HG03095 (cell line): ENCODE measurements around the gene SMARCC2.
A peak's percentile ranks its signal among the peaks of the same experiment; 100 is the strongest.
"Not testable (repeated sequence)": the region's sequence is repeated elsewhere in the genome, so short reads cannot be mapped to it uniquely, and the experiment has no call there.

Source experiments
- ATAC-seq: cut with Tn5 transposase; IDR thresholded peaks from one replicate; pipeline ENCODE4 v1.9.1; 2021; ENCODE audit warnings: moderate library complexity; ENCODE audit not compliant: unreplicated experiment

Gene SMARCC2

DNA sequence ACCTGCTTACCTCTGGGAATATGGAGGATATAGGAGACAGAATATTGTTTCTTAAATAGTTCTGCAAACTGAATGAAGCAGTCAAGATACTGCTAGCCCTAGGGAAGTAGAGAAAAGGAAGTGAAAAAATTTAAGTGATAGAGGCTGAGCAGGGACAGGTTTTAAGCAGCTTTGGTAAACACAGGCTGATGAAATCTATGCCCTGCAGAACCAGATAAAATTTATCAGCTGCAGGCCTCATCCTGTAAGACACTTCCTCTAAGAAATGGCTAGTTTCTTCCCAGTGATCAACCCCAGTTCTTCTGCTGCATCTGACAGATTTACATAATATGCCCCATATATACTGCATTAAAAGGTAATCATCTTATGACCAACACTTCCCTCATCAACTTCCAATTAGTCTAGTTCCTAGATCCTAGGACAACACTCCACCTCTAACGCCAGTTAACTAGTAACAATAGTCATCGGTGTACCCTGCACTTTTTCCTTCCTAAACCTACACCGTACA lies 62.5 kb downstream of the SMARCC2 start:
- ATAC-seq, result no peak

DNA sequence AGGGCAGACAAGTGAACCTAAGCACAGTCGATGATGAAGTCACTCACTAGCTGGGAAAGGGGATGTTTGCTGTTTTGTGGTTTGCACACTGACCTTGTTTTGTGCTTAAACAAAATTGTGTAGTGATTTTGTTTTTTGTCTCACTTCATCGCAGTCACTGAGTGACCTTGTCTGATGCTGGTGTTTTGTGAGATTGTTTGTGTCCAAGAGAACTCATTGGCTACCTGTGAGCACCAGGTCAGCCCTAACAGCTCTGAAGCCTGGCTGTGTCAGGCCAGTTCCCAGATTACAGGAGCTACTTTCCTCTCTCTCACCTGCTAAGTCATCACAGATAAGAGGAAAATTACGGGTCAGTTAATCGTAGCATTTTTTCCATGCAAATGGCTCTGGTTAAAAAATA lies 65.2 kb downstream of the SMARCC2 start:
- no peak for ATAC-seq

DNA sequence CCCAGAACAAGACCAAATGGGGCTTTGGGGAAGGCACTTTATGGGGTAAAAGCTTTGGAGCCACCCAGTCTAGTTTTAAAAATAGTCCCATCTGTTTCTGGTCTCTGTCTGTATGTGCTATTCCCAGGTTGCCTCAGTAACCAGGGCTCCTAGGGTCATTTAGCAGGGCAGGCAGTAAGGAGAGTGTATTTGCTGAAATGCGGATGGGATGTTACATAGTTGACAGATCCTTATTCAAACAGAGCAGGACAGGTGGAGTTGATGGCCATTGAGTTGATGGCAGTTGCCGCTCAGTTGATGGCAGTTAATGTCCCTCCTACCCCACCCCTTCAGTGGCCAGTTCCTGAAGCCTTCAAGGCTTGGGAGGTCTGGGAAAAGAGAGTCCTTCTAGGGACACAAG lies 66.6 kb downstream of the SMARCC2 start:
- no peak for ATAC-seq

DNA sequence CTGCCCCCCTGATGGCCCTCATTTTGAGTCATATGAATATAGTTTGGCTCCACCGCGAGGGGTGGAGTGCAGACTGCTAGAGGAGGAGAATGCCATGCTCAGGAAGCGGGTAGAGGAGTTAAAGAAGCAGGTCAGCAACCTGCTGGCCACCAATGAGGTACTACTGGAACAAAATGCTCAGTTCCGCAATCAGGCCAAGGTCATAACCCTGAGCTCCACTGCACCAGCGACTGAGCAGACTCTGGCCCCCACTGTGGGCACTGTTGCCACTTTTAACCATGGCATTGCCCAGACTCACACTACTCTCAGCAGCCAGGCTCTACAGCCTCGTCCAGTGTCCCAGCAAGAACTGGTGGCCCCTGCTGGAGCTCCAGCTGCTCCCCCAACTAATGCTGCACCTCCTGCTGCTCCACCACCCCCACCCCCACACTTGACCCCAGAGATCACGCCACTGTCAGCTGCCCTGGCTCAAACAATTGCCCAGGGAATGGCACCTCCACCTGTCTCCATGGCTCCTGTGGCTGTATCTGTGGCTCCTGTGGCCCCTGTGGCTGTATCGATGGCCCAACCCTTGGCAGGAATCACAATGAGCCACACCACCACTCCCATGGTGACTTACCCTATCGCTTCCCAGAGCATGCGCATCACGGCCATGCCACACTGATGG lies 67.9 kb downstream of the SMARCC2 start:
- ATAC-seq, result no peak

DNA sequence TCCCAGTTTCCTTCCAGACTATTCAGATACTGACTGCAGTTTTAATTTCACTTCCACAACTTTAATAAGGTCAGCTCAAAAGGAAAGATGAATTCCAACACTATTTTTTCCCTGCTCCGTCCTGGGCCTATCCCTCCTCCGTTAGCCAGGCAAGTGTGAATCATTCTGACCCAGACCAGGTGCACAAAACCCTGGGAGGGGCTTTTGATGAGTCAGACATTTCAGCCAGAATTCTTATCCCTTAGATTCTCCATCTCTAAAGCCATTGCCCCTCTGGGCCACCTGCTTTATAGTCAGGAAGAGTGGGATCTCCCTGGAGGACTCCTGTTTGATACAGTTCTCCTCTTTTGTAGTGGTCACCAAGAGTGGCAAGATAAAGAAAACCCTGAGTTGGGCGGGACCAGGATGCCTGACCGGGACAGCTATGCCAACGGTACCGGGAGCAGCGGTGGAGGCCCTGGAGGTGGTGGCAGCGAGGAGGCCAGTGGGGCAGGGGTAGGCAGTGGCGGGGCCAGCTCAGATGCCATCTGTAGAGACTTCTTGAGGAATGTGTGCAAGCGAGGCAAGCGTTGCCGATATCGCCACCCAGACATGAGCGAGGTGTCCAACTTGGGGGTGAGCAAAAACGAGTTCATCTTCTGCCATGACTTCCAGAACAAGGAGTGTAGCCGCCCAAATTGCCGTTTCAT lies 69.0 kb downstream of the SMARCC2 start:
- no peak for ATAC-seq

DNA sequence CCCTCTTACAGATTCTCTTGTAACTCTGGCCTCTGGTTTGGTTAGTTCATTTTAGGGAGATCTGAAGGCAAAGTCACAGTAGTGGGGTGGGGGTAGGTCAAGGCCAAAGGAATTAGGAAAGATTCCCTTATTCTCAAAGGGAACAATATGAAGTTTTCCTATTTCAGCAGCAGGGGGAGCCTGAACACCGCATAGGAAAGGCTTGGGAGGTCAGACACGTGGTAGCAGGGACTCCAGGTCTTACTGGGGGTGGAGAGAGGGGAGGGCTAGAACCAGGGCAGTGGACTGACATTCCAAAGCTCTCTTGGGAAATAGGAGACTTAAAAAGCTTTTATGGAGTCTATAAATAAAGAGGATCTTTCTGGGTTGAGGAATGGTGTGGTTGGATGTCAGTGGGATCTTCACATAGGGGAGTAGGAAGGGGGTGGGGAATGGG lies 69.9 kb downstream of the SMARCC2 start:
- no peak for ATAC-seq

DNA sequence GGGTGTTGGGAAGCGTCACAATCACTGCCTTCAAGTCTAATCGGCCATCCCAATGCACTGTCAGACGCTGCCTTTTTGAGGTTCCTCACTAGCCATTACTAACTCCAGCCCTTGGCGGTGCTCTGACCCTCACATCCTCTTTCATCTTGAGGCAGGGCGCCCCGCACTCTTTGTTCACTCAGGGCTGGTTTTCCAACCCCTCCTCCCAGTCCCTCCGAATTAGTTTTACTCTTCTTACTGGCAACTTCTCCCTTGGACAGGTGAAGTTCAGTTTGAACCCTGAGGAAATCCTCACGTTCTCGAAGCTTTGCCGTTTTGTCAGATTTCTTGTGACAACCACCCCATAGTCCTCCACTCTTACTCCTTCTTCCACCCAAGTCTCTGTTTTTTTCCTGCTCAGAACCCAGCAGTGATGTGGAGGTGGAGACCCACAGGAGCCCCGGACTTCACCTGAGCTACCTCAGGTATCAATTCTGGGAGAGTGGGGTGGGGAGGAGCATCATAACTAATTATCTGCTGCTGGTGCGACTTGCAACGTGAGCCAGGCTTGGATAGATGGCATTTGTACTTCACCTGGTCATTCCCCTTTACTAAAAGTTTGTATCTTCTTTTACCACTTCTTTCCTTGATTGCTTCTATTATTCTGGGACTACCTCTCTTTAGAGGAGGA lies 70.5 kb downstream of the SMARCC2 start:
- ATAC-seq, result no peak

DNA sequence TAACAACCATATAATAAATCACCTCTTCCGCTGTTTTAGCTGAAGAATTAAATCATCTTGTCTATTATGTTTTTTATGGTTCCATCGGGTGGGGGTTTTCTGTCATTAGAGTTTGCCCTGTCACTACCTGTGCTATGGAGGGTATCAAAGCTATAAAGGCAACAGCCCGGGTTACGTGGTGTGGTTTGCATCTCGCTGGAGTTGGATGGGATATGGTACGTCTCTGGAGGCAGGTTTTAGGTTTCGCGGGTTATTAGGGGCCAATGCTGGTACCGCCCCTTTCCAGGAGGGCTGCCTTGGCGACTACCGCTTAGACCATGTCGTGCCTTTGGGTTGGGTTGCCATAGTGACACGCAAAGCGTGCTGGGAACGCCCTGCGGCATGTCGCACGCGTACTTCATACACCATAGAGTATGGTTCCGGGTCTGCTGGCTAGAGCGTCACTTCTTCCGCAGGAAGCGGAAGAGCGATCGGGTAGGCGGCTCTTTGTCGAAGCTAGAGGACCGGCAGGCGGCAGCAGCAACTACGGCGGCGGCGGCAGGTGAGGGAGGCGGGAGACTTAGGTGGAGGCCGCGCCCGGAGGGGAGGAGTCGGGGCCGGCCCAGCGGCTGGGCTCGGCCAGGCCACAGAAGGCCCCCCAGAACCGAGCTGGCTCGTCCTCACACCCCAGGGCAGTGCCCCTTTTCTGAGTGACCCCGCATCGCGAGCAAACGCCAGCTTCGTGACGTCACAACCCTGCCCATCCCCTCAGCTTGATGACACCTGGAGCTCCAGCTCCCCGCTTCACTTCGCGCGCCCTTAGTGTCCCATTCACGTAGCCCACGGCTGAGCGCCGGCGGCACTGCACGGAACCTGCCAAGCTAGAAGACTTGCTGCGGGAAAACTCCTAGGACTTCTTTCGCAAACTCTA lies 71.2 kb downstream of the SMARCC2 start, which contains the start of gene ZC3H10:
Gene ZC3H10, plus strand, starts transcription at position 489 of the 910 bp plus-strand sequence. CDS start 2,297 bp downstream, outside the sequence.
- peak; percentile 68 for ATAC-seq

DNA sequence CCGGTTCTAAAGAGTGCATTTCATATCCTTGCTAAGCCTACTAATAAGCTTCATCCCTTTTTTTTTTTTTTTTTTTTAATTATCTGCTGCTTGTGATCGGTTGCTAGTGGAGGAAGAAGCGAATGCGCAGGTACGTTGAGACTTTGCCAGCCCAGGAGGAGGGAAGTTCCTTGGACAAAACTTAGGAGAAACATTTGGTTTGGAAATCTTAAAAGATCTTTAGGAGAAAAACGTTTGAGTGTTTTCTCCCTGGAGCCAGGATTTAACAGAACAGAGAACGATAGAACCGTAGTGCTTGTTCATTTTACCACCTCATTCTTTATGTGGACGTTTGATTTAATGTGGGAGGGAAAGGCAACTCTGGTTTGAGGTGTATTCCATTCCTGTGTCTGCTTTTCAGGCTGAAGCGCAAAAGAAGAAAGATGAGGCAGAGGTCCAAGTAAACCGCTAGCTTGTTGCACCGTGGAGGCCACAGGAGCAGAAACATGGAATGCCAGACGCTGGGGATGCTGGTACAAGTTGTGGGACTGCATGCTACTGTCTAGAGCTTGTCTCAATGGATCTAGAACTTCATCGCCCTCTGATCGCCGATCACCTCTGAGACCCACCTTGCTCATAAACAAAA lies 72.1 kb downstream of the SMARCC2 start:
- not testable (repeated sequence) for ATAC-seq

DNA sequence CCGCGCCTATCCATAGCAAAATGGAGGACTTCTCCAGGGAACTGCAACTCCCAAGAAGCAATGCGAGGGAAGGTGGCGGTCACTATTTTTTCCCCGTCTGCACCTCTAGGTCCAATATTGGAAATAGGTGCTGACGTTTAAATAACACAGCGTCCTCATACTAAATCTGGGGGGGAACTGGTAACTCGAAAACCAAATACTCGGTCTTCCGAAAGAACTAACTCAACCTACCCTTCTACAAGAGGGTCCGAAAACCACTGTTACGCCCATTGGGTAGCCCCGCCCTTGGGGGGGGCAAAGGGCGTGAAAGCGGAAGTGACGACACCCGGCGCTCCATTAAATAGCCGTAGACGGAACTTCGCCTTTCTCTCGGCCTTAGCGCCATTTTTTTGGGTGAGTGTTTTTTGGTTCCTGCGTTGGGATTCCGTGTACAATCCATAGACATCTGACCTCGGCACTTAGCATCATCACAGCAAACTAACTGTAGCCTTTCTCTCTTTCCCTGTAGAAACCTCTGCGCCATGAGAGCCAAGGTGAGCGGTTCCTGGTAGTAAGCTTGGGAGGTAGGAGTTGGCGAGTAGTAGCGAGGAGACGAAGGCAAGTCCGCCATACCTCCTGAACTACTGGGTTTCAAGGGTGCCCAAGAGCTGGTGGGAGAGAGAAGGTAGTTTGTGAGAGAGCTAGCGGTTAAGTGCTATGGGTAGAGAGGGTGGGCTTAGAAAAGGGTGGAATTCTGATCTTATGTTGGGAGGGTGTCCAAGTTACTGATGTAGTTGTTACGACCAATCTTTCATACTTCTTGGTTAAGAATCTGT lies 72.8 kb downstream of the SMARCC2 start, which contains the start of gene RPL41:
Gene RPL41, plus strand, starts transcription at position 367 of the 815 bp plus-strand sequence.
- peak; percentile 36 for ATAC-seq

DNA sequence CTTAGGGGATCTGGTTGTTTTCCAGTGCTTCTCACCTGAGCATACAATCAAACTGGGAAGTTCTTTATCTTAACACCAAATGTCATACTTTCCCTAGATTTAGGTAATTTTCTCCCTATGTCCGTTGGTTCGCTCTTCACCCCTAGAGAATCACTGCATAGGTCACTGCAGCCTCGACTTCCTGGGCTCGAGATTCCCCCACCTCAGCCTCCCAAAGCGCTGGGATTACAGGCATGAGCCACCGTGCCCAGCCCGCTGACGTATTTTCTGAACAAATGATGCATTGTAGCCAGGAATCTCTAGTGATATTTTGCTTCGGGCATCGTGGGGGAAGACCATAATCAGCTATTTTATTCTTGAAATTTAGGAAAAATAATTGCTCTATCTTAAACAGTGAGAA lies 74.0 kb downstream of the SMARCC2 start:
- no peak for ATAC-seq

DNA sequence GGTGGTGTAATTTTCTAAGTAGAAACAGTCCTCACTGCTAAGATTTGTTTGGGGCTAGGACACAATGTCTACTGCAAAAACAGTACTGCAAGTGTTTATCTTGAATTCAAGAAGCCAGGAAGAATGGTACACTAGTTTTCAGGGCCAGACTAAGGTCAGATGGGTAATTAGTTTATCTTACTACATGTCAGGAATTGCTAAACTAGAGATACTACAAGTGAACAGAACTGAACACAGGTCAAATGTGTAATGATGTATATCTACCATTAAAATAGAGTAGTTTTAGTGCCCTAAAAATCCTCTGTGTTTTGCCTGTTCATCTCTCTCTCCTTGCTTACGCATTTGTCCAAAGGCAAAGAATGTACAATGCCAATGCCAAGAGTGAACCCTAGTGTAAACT lies 75.2 kb downstream of the SMARCC2 start:
- no peak for ATAC-seq
